Endothelial cell of umbilical vein (primary cell): Measurements from ENCODE around the gene EXOC6B. TPM values are rescaled to one million over a fixed set of nuclear protein-coding genes. Genes with fewer than 3 reads are reported as not detected.

Experiments used
- BruUV-seq: library from RNA; stranded (reverse); fragments of 400-500 nt; replicated peaks from 2 replicates; lab custom pipeline; 2021; lab: Mats Ljungman, UMichigan
- CTCF ChIA-PET: fragments of 300-600, 350-600 bp; sonication (Branson Sonifier 250); formaldehyde crosslinking; loops from one replicate; lab custom pipeline; 2021; ENCODE audit warnings: antibody characterized with exemption, inconsistent platforms; lab: Charles Lee
- POLR2A ChIA-PET: fragments of 300-600, 350-600 bp; sonication (Branson Sonifier 250); formaldehyde crosslinking; loops from one replicate; lab custom pipeline; 2021; ENCODE audit warnings: antibody characterized with exemption, inconsistent platforms; lab: Charles Lee
- DNase-seq: peaks from one replicate; pipeline ENCODE4 v3.0.0-alpha.2; 2011; ENCODE audit warnings: low read depth, low spot score
- FAIRE-seq: peaks from 2 replicates; lab custom pipeline; 2011; peaks lifted over from hg19 to GRCh38; lab: Jason Lieb, UNC
- H2AFZ ChIP-seq: 2 replicates; pipeline ENCODE4 v1.6.0; 2012; ENCODE audit warnings: low read depth, low read length, control low read depth, inconsistent platforms
- H3K27ac ChIP-seq: 2 replicates; pipeline ENCODE4 v1.5.1; 2011; ENCODE audit warnings: low read depth, mild to moderate bottlenecking, control low read depth, low read length, moderate library complexity; ENCODE audit not compliant: insufficient read depth
- H3K27me3 ChIP-seq, 2 experiments: 2 replicates each; pipeline versions ENCODE4 v1.6.0 to v1.6.1; 2011; ENCODE audit warnings: low read length in 2 of 2, mixed read lengths in 1 of 2; ENCODE audit not compliant: control insufficient read depth in 2 of 2, insufficient read depth in 2 of 2
- H3K36me3 ChIP-seq, 2 experiments: 2 replicates in 1 of 2; 3 replicates in 1 of 2; pipeline ENCODE4 v1.5.1; 2011; ENCODE audit warnings: low read length in 2 of 2, mild to moderate bottlenecking in 1 of 2, moderate library complexity in 1 of 2; ENCODE audit not compliant: control insufficient read depth in 2 of 2, insufficient read depth in 2 of 2; ENCODE audit errors: extremely low read depth in 1 of 2
- H3K4me1 ChIP-seq: 3 replicates; pipeline ENCODE4 v1.5.1; 2011; ENCODE audit warnings: mild to moderate bottlenecking, low read length; ENCODE audit not compliant: control insufficient read depth, insufficient read depth; ENCODE audit errors: extremely low read depth
- H3K4me2 ChIP-seq: 2 replicates; pipeline ENCODE4 v1.6.1; 2011; ENCODE audit warnings: low read length, control low read depth, mixed read lengths; ENCODE audit not compliant: insufficient read depth
- H3K4me3 ChIP-seq, 3 experiments: fragments of 200-600 bp in 1 of 3; sonication (generic), shearing (Covaris generic) in 1 of 3; replicated peaks in 1 of 3; 2 replicates each; pipeline ENCODE4 v1.5.1; 2011 to 2016; ENCODE audit warnings: control low read depth in 3 of 3, low read length in 3 of 3, mild to moderate bottlenecking in 2 of 3, inconsistent platforms in 1 of 3, low read depth in 1 of 3, moderate library complexity in 1 of 3; ENCODE audit not compliant: insufficient read depth in 1 of 3
- H3K79me2 ChIP-seq: 2 replicates; pipeline ENCODE4 v1.6.0; 2012; ENCODE audit warnings: low read length, inconsistent platforms; ENCODE audit not compliant: control insufficient read depth, insufficient read depth
- H3K9ac ChIP-seq: replicated peaks from 2 replicates; pipeline ENCODE3; 2011; ENCODE audit warnings: low read length, control low read depth; ENCODE audit not compliant: insufficient read depth; ENCODE audit errors: extremely low read depth
- H3K9me1 ChIP-seq: replicated peaks from 3 replicates; pipeline ENCODE4 v1.6.0; 2011; ENCODE audit warnings: mild to moderate bottlenecking, low read length; ENCODE audit not compliant: control insufficient read depth, insufficient read depth; ENCODE audit errors: extremely low read depth
- H3K9me3 ChIP-seq: replicated peaks from 2 replicates; pipeline ENCODE4 v1.5.1; 2012; ENCODE audit warnings: low read length, inconsistent platforms; ENCODE audit not compliant: control insufficient read depth, insufficient read depth
- H4K20me1 ChIP-seq: replicated peaks from 2 replicates; pipeline ENCODE3; 2011; ENCODE audit warnings: mild to moderate bottlenecking, low read length; ENCODE audit not compliant: control insufficient read depth, insufficient read depth; ENCODE audit errors: extremely low read depth
- EZH2 ChIP-seq: IDR thresholded peaks from 2 replicates; pipeline ENCODE4 v1.6.1; 2012; ENCODE audit warnings: borderline replicate concordance, low read depth, mild to moderate bottlenecking, moderate library complexity, low read length, inconsistent platforms; ENCODE audit not compliant: severe bottlenecking
- FOS ChIP-seq: IDR thresholded peaks from 2 replicates; pipeline ENCODE4 v1.6.1; 2011; ENCODE audit warnings: mild to moderate bottlenecking, low read length, moderate library complexity, borderline replicate concordance; ENCODE audit not compliant: insufficient read depth
- GATA2 ChIP-seq: IDR thresholded peaks from 2 replicates; pipeline ENCODE4 v1.7.0; 2011; ENCODE audit warnings: low read depth, mild to moderate bottlenecking, moderate library complexity, mixed read lengths, low read length; ENCODE audit not compliant: insufficient read length, insufficient read depth
- JUN ChIP-seq: IDR thresholded peaks from 2 replicates; pipeline ENCODE4 v1.6.1; 2011; ENCODE audit warnings: borderline replicate concordance, low read depth; ENCODE audit not compliant: insufficient read length, insufficient read depth
- MAX ChIP-seq: IDR thresholded peaks from 2 replicates; pipeline ENCODE4 v1.6.1; 2011; ENCODE audit not compliant: insufficient read depth, insufficient read length
- MYC ChIP-seq: IDR thresholded peaks from one replicate; pipeline ENCODE4 v1.6.1; 2011; ENCODE audit warnings: mild to moderate bottlenecking, low read depth, low read length
- POLR2A ChIP-seq: IDR thresholded peaks from 2 replicates; pipeline ENCODE4 v1.6.1; 2012; ENCODE audit warnings: low read depth, mild to moderate bottlenecking, control low read depth, low read length
- POLR2AphosphoS5 ChIP-seq: IDR thresholded peaks from 2 replicates; pipeline ENCODE4 v1.6.1; 2012; ENCODE audit warnings: low read depth, mild to moderate bottlenecking, control low read depth, low read length, moderate library complexity; ENCODE audit not compliant: insufficient read depth
- dilution Hi-C: fragments of 300-500 bp; cut with MboI; formaldehyde crosslinking; loops from one replicate; pipeline ENCODE4 v1.15.0; 2019; ENCODE audit warnings: low sequenced_read_pairs; ENCODE audit not compliant: extremely low pct_ligation_motif_present
- intact Hi-C: fragments of 100-400 bp; cut with micrococcal nuclease; formaldehyde crosslinking; loops from one replicate; pipeline ENCODE4 v1.10.0; 2022
- polyA plus RNA-seq, 4 experiments: library from polyadenylated mRNA; depleted of rRNA in 3 of 4; stranded (reverse) in 3 of 4; unstranded in 1 of 4; fragments of >200 nt; gene quantifications; 2 replicates each; pipeline versions ENCODE4 v1.2.1 to v1.2.3, GENCODE V29; 2011 to 2012; ENCODE audit warnings: missing spikeins in 1 of 4
- total RNA-seq: library from RNA; stranded (reverse); gene quantifications from 2 replicates; pipeline ENCODE4 v1.2.3, GENCODE V29; 2021

EXOC6B gene
- total and polyA plus RNA-seq, 2 donors (not counting 3 experiments of a cell fraction or from before 2014, with no cell fraction given): 10.8 to 34.8 TPM

- H3K9me3 ChIP-seq: no peaks in the 10 kb centered on the region
- no peak overlapping the region for H3K9ac ChIP-seq
- TF ChIP-seq GATA2 (peak; percentile 83), MYC (no peak), POLR2A (peak; percentile 21), POLR2AphosphoS5 (peak; percentile 30)
- no peak overlapping the region for H2AFZ ChIP-seq
- intact Hi-C loops (no loop called here), dilution Hi-C loops (no loop called here)
- H3K4me2 ChIP-seq: peak overlapping the region; percentile 1
- no peaks in the 10 kb centered on the region for H3K79me2 ChIP-seq
- no peaks in the 10 kb centered on the region for H3K9me1 ChIP-seq
- H3K36me3 ChIP-seq: no peaks in the 10 kb centered on the region
- peaks cover 22% of the 10 kb centered on the region for H3K4me1 ChIP-seq
- ChIA-PET CTCF (no interaction called here), POLR2A (no interaction called here)
- peak; percentile 78 for DNase-seq
- peak; percentile 70 for FAIRE-seq
- H3K27me3 ChIP-seq: no peaks in the 10 kb centered on the region
- no peak overlapping the region for H3K4me3 ChIP-seq
- H4K20me1 ChIP-seq: no peaks in the 10 kb centered on the region
- BruUV-seq: no TSS peak
- no peak overlapping the region for H3K27ac ChIP-seq
Measured at GRCh38 chr2:72757177-72757775, 68.6 kb downstream of the EXOC6B start.

GRCh38 chr2:72755647-72756423 lies 70.0 kb downstream of the EXOC6B start:
- dilution Hi-C loops (no loop called here), intact Hi-C loops (no loop called here)
- POLR2A ChIA-PET: no interaction called here
- Histone ChIP-seq H3K4me2 (no peak overlapping the region), H3K4me3 (no peak overlapping the region), H2AFZ (no peak overlapping the region), H3K9me1 (no peaks in the 10 kb centered on the region), H3K9ac (no peak overlapping the region), H3K27ac (no peak overlapping the region), H4K20me1 (no peaks in the 10 kb centered on the region), H3K79me2 (no peaks in the 10 kb centered on the region), H3K27me3 (no peaks in the 10 kb centered on the region), H3K36me3 (no peaks in the 10 kb centered on the region), H3K9me3 (no peaks in the 10 kb centered on the region), H3K4me1 (peaks cover 22% of the 10 kb centered on the region)
- CTCF ChIA-PET: interaction anchor here (1.7 kb wide), 1 partner anchor 132 kb away, joined by 3 read pairs; the partner anchor contains the start of gene SPR
- BruUV-seq: no TSS peak
- FAIRE-seq (no peak), DNase-seq (peak; percentile 33)
- TF ChIP-seq POLR2AphosphoS5: no peak
- TF ChIP-seq GATA2: no peak
- no peak for TF ChIP-seq FOS
- TF ChIP-seq MAX: no peak
- TF ChIP-seq EZH2: no peak
- TF ChIP-seq JUN: no peak
- no peak for TF ChIP-seq POLR2A
- no peak for TF ChIP-seq MYC
